Activated T-helper 1 cell treated with anti-CD3 and anti-CD28 coated beads, Interleukin-2, amount 50 U/mL, for 16 hours (primary cell): Measurements from ENCODE around the gene LOC101059915.
"Not testable (repeated sequence)": the region's sequence is repeated elsewhere in the genome, so short reads cannot be mapped to it uniquely, and the experiment has no call there.

Experiments
- DNase-seq, 2 donors: peaks; one replicate each; pipeline ENCODE4 v3.0.0-alpha.2; 2020; ENCODE audit warnings: low read depth in 1 of 2, low spot score in 1 of 2

Gene LOC101059915

DNA sequence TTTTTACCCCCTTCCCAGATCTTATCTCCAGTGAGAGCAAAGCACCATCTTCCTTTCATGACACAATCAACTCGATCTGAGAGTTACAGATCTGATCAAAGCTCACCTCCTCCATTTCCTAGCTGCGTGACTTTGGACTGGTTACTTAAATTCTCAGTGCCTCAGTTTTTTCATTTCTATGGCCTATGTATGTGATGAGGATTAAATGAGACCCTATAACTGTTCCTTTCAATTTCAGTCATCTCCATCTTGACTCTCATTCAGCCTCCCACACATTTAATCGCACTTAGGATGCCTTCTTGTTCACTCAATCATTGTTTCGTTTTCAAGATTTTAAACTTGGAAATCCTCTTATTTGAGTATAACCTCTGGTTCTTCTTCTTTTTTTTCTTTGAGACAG, 28.9 kb upstream of the LOC101059915 start:
- no peak for DNase-seq

GRCh38 chrX:71640002-71640401, 27.3 kb upstream of the LOC101059915 start:
- no peak for DNase-seq

GRCh38 chrX:71644406-71644805, 22.9 kb upstream of the LOC101059915 start:
- not testable (repeated sequence) for DNase-seq

- DNase-seq = no peak
Measured at GRCh38 chrX:71650333-71650969, 16.9 kb upstream of the LOC101059915 start.

GRCh38 chrX:71652405-71652804, 14.9 kb upstream of the LOC101059915 start:
- DNase-seq = peak in 1 of 2 donors; percentile 30

DNA sequence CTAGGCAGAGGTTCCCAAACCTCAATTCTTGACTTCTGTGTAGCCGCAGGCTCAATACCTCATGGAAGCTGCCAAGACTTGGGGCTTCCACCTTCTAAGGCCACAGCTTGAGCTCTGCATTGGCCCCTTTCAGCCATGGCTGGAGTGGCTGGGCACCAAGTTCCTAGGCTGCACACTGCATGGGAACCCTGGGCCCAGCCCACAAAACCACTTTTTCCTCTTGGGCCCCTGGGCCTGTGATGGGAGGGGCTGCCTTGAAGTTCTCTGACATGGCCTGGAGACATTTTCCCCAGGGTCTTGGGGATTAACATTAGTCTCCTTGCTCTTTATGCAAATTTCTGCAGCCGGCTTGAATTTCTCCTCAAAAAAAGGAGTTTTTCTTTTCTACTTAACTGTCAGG, 14.0 kb upstream of the LOC101059915 start:
- DNase-seq = no peak

DNA sequence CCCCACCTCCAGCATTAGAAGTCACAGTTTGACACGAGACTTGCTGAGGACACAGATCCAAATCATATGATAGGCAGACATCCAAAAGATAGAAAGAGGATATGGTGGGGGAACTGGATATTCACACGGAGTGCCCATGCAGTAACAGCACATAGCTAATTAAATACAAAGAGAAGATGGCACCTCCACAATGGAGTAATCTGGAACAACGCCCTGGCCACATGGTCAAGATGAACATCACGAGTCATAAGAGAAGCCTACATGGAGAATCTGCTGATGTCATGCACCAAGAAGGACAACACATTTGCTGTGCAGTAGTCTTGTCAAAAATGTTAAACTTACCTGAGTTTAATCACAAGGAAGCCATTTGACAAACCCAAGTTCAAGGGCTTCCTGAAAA, 10.1 kb upstream of the LOC101059915 start:
- no peak for DNase-seq

GRCh38 chrX:71659342-71659741, 8.0 kb upstream of the LOC101059915 start:
- no peak for DNase-seq

DNA sequence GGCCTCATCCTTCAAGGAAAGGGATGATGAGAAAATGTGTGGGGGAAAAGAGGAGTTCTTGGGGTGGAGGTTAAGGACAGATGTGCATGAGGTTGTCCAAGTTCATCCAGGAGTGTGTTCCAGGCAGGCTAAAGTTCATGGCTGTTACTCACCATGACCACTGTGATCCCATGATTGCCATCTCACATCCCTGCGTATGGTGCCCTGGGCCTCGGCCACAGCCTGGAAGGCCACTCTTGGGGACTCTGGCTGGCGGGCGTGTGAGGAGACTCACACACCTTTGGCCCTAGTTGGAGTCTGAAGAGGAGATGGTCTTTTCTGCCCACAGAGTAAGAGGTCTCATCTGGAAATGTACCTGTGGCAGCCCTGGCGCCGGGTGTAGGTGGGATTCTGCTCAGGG, 7.4 kb upstream of the LOC101059915 start:
- no peak for DNase-seq

GRCh38 chrX:71660562-71661416, 6.6 kb upstream of the LOC101059915 start:
- no peak for DNase-seq

GRCh38 chrX:71661919-71662318, 5.4 kb upstream of the LOC101059915 start:
- no peak for DNase-seq

DNA sequence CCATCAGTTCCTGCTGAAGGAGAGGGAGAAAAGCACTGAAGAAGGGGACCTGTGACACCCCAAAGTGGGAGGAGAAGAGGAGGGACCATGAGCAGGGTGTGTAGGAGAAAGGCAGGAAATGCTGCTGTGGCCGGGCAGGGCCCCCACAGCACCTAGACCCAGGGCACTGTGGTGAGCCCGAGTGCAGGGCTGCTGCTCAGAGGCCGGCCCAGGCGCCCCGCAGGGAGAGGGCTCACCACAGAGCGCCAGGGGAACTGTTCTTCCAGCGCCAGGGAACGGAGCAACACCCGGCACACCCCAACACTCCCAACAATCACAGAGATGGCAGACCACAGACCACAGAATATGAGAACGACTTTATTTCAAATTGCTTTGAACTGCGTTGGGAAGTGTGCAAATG, 4.7 kb upstream of the LOC101059915 start:
- not testable (repeated sequence) for DNase-seq

- DNase-seq = peak in 1 of 2 donors; percentile 38
Measured at GRCh38 chrX:71663238-71663637, 4.1 kb upstream of the LOC101059915 start.

GRCh38 chrX:71664202-71664601, 3.1 kb upstream of the LOC101059915 start:
- DNase-seq = not testable (repeated sequence)

- no peak for DNase-seq
Measured at GRCh38 chrX:71664889-71665491, 2.4 kb upstream of the LOC101059915 start.

DNA sequence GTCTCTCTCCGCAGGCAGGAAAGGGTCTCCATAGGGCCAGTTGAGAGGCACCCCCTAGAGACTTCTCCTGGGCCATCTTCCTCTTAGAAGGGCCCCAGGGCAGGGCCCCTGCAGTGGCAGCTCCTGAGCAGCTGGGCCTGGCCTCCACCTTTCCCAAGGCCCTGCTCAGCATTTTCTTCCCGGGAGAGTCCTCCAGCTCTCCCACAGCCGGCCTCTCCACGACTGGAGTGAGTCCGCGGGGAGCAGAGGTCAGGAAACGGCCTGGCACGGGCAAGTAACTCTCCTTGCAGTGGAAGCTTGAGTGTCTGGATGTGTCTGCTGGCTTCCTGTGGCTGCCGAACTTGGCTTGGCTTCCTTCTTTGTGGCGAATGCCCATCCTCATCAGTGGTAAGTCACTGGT, 1.6 kb upstream of the LOC101059915 start:
- DNase-seq = no peak

GRCh38 chrX:71666240-71667223, 814 bp upstream of the LOC101059915 start:
- DNase-seq = no peak

DNA sequence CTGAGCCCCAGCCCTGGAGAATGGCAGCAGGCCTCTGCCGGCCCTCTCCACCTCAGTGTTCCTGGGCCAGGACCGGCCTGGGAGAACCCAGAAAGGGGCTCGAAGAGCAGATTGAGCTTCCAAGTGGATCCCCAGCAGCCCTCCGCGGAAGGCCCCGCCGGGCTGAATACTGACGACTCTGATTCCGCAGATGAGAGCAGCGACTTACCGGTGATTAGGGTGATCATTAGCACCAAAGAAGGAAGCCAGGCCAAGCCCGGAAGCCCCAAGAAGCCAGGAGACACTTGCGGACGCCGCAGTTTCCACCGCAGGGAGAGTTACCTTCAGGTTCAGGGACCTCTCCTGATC, 876 bp downstream of the LOC101059915 start:
- no peak for DNase-seq

DNA sequence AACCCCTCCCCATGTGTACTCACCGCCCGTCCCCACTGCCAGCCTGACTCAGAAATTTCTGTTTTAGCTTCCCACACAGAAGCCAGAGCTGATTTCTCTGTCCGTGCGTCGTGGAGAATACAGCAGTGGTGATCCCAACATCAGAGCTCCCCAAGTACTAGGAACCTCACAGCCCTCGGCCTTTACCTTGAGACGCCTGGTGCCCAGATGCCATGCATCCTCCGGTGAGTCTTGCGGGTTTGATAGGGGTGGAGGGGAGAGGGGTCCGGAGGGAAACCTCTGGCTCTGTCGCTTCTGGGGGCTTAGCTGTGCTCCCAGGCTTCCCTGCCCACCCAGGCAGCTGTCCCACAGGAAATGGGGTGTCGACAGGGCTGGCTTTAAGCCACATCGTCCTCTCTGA, 2.1 kb downstream of the LOC101059915 start:
- no peak for DNase-seq

GRCh38 chrX:71669947-71670346, 2.6 kb downstream of the LOC101059915 start:
- not testable (repeated sequence) for DNase-seq
